Inflammatory macrophage treated with lipopolysaccharide for 1 hour (primary cell): ENCODE results near the gene ATP2B3.

Experiments used
- DNase-seq, 2 donors: peaks; one replicate each; pipeline ENCODE4 v3.0.0-alpha.2; 2020 to 2022

ATP2B3 gene

DNA sequence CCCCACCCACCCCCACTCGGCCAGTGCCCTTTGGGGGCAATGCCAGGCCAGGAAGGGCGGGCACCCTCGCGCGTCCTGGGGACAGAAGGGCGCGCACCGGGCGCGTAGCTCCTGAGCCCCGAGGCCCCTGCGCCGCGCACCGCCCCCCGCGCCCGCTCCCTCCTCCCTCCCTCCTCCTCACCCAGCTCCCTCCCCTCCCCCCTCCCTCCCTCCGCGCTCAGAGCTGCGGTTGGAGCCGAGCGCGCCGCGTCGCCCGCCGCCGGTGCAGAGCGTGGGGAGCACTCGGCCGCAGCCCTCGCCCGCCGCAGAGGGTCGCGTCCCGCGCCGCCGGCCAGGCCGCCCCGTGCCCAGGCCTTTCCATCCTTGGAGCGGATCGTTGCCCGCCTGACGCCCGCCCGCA, at the start of gene ATP2B3:
TSS of gene ATP2B3 (plus strand) at position 220 of the 400 bp plus-strand sequence. CDS start 18,606 bp downstream, outside the sequence.
- no peak for DNase-seq

DNA sequence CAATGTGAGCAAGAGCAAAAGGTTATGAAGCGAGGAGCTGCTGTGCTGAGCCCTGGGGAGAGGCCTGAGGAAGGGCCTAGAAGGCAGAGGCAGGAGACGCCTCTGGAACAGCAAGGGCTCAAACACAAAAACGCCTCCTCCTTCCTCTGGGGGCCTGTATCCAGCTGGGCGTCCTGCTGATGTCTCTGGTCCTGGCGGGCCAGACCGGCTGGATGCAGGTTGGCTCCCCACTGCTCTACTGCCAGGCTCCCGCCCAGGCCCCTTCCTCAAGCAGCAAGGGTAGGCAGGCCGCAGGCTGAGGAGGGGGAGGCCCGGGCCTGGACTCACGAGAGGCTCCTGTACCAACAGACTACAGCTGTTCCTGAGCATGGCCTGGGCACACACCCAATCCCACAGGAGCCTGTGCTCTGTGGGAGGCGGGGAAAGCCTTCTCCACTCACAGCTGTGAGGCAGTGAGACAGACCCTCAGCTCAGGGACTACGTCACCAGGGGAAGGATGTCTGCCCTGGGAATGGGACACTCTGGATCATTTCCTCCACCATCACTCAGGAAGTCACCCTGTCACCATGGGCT, 49.3 kb upstream of the ATP2B3 start:
- no peak for DNase-seq

- DNase-seq, result peak; percentile 7 to 16
These were observed 47.5 kb upstream of the ATP2B3 start for GRCh38 chrX:153469811-153470410.

DNA sequence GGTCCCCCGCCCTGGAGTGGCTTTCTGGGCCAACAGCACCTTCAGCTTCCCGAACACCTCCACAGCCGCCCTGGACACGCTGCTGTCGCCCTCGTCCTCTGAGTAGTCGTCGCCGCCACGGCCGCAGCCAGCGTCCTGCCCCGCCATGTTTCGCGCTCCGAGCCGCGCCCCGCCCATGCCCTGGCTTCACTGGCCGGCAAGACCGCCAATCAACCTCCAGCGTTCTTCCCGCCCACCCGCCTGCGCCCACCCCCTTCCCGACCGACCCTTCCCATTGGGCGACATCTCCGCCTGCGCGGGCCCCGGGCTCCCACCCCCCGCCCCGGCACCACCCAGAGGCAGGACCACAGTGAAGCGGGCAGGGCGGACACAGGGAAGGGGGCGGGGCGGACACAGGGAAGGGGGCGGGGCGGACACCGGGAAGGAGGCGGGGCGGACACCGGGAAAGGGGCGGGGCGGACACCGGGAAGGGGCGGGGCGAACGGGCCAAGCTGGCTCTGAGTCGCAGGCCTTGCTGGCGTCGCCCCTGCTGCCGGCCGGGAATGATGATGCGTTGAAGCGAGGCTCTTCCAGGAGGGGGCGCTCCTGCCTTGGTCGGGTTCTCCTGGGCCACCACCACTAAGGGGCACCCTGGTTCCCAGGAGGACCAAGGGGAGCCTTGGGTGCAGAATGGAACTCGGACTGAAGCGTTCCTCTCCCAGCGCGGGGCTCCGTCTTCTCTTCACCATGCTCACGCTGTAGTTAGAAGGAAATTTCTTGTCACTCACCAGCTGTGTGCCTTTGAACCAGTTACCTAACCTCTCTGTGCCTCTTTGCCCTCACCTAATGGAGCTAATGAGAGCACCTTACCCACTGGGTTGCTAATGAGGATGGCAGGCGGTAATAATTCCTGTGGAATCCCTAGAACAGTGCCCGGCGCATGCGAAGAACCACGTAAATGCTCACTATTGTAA, 46.8 kb upstream of the ATP2B3 start, which contains the start of gene HAUS7:
TSS of gene HAUS7 (minus strand) at position 166 of the 953 bp plus-strand sequence. CDS start at position 147, 19 bp downstream.
- DNase-seq, result peak; percentile 81 to 83

DNA sequence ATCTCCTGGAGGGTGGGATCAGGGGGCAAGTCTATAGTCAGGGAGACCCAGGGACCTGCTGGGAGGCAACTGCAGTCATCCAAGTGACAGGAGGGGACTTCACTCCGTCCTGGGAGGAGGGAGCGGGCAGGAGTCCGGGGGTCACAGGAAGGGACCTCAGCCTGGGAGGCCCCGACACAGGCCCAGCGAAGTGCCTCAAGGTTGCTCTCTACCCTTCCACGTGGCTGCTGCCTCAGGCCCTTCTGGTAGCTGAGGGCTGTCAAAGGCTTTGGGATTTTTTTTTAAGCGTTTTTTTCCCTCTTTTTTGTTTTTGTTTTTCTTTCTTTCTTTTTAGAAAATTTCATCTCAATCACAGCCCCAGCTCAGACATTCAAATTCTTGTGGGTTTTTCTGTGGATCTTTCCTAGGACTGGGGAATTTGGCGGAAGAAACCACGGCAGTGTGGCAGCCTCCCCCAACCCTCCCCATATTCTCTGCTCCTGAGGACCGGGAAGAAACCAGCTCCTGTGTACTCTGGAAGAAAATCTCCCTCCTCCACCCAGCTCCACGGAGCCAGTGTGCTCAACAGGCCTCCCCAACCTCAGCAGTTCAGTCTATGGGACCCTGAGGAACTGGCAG, 45.7 kb upstream of the ATP2B3 start:
- DNase-seq, result no peak

DNA sequence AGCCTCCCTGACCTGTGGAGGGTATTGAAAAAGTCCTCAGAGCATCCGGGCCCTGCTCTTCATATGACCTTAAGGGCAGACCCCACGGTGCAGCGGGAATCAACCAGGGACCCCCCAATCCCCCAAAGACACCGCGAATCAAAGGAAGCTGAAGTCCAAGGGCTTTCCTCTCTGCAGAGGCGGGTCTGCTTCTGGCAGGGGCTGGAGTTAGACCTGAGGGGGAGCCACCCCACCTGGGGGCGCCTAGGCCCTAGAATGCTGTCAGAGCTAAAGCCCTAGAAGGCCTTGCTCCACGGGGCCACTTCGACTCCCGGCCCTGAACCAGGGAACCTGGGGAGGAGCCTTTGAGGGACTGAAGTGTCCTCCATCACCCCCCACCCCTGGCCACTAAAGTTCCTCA, 44.3 kb upstream of the ATP2B3 start:
- no peak for DNase-seq

- DNase-seq, result no peak
These were observed 43.2 kb upstream of the ATP2B3 start for GRCh38 chrX:153474266-153474665.

DNA sequence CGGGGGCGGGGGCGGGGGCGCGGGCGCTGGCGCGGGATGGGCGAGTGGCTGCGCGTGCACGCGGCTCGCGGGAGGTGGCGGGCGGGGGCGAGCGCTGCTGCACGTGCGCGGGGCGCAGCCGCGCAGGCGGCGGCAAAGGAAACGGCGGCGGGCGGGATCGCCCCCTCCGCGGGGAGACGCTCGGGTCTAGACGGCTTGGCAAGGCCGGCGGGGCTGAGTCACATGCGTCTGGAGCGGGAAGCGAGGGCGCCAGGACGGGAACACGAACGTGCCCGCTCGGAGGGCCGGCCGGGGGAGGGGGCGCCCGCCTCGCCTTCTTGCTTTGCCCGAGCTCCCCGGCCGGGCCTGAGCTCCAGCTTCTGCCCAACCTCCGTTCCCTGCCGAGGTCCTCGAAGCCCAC, 42.7 kb upstream of the ATP2B3 start:
- peak in 1 of 2 donors; percentile 3 for DNase-seq

DNA sequence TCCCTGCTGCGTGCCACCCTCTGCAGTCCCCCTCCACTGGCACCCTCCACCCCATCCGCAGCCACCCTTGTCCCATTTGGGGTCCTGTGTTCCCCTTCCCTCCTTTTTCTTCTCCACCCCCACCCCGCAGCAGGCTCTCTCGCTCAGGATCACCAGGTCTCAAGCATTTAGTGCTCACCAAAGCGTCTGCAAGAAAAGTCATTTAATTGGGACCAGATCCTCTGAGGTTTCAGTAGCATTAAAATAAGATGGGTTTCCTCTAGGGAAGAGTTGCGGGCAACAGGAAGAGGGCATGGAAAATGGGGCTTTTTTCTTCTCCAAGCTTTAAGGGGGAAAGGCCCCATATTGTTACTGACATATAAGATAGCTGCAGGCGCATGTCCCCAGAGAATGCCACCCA, 42.2 kb upstream of the ATP2B3 start:
- no peak for DNase-seq

GRCh38 chrX:153475751-153476281, 41.6 kb upstream of the ATP2B3 start:
- DNase-seq, result no peak

DNA sequence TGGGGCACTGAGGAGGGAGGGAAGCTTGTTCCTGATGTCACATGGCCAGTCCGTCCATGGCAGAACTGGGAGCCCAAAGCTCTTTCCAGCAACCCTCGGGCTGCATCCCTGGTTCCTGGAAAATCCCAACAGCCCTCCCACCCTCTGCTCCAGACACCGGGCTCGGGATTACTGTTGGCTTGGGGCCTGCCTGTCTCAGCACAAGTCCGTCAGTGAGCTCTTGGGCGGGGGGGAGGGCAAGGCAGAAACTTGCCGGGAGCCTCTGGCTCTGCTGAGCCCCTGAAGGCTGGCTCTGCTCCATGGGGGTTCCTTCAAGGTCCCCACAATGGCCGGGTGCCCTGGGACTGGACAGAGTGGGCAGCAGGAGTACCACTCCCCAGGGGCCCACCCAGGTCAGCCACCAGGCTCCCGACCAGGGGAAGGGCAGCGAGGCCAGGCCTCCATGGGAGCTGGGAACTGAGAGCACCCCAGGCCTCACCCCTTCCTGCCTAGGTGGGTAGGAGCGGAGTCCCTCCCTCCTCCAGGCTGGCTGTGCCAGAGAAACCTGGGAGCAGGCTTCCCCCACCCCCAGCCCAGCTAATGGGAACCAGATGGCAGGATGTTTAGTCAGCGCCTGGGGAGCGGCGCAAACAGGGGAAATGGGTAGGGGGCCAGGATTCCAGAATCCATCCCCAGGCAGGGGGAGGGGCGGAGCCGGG, 40.6 kb upstream of the ATP2B3 start:
- DNase-seq, result no peak

DNA sequence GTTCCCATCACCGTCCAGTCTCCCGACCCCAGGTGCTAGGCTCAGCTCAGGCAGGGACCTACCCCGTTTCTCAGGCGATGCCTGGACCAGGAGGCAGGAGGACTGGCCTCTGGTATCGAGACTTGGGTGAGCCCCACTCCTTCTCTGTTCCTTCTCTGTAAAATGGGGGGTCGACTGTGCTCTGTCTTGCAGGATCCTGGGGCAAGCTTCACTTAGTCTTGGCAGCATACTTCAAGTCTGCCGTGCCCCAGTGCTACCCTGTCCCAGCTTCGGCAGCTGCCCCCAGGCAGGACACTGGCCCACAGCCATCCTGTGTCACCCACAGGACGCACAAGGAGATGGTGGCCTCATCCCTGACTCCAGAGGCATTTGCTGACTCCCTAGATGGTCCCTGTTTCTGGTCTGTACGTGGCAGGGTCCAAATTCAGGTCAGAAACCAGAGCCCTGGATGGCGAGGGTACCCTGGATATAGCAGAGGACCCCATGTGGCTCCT, 40.0 kb upstream of the ATP2B3 start:
- no peak for DNase-seq

DNA sequence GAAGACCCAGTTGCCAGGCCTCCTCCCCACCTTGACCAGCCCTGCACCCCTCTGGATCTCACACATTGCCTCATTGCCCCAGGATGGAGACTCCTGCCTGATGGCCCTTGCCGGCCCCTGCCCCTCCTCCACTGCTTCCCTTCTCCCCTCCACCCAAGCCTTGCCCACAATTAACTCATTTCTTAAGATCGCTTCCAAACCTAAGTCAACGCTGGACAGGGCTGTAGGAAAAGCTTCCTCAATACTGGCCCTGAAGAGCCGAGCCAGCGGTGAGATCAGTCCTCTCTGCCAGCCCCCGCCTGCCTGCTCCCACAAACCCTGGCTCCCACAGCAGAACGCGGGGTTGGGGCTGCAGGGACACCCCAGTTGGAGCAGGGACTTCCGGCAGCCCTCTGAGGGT, 39.5 kb upstream of the ATP2B3 start:
- DNase-seq, result no peak

DNA sequence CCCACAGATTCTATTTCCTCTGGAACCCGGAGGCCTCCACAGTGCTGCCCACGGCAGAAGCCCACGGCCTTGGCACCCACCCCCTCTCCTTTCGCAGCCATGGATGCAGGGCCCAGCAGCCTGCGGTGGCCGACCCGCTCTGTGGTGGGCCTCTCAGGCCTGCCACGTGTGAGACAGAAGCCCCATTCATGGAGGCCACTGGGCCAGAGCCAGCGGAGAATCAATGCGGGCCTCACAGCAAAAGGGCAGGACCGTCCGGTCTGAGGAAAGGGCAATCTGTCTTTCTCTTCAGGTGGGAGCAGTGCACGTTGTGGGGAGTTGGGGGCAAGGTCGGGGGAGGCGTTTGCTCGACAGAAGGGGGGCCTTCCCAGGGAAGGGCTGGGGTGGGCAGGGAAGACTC, 38.7 kb upstream of the ATP2B3 start:
- no peak for DNase-seq

GRCh38 chrX:153481043-153481442, 36.4 kb upstream of the ATP2B3 start:
- DNase-seq, result no peak

GRCh38 chrX:153482376-153483015, 34.9 kb upstream of the ATP2B3 start:
- no peak for DNase-seq

DNA sequence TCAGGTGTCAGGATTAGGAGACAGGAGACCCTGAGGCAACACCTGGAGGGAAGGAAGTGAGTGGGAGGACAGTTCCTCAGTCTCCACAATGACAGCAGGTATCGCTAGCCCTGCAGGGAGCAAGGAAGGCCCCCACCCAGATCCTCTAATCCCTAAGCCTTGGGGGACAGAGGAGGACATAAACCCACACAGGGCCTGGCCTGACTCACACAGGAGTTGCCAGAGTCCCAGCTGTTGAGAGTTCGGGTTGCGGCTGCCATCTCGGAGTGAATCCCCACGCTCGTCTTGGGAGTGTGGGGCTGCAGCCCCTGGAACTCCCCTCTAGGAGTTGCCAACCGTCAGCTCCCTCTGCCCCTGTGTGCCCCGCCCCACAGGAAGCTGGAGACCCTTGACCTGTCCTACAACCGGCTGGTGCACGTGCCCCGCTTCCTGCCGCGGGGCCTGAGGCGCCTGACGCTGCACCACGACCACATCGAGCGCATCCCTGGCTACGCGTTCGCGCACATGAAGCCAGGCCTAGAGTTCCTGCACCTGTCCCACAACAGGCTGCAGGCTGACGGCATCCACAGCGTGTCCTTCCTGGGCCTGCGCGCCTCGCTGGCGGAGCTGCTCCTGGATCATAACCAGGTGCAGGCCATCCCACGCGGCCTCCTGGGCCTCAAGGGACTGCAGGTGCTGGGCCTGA, 31.9 kb upstream of the ATP2B3 start:
- no peak for DNase-seq

- no peak for DNase-seq
These were observed 31.3 kb upstream of the ATP2B3 start for GRCh38 chrX:153486171-153486570.

DNA sequence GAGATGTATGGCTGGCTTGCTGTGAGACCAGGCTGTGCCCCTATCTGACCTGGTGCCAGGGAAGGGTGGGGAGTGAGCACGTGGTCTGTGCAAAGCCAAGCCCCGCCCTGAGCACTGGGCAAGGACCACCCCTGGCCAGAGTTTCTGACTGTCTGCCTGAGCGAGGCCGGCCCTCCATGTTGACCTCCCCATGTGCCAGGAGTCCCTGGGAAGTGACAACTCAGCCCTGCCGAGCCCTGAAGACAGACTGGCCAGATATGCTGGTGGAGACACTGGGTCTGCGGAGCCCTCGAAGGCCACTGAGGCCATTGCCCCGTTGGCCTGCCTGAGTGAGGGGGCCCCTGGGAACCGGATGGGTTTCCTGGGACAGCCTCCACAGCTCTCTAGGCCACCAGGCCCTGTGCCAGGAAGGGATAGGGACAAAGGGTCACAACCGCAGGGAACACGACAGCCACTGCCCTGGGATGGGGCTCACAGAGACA, 29.8 kb upstream of the ATP2B3 start:
- DNase-seq, result no peak

GRCh38 chrX:153488231-153488914, 29.1 kb upstream of the ATP2B3 start:
- no peak for DNase-seq
